Vagina (tissue), 2 donors: ENCODE results near the gene SLCO6A1. TPM values are rescaled to one million over a fixed set of nuclear protein-coding genes. Genes with fewer than 3 reads are reported as not detected.

Source experiments
- DNase-seq, 2 donors: peaks; one replicate each; pipeline ENCODE4 v3.0.0-alpha.2; 2017; ENCODE audit errors: extremely low spot score in 2 of 2
- H3K27ac ChIP-seq: fragments of 200-600 bp; sonication (generic); one replicate; pipeline ENCODE4 v1.5.1; 2019
- H3K27me3 ChIP-seq: fragments of 200-600 bp; sonication (generic); one replicate; pipeline ENCODE4 v1.5.1; 2019
- H3K36me3 ChIP-seq, 2 donors: fragments of 200-600 bp; sonication (generic); one replicate each; pipeline ENCODE4 v1.5.1; 2017 to 2019
- H3K4me1 ChIP-seq: fragments of 200-600 bp; sonication (generic); one replicate; pipeline ENCODE4 v1.5.1; 2019
- H3K4me3 ChIP-seq, 2 donors: fragments of 200-600 bp; sonication (generic); 1 replicate in 1 of 2; 2 replicates in 1 of 2; pipeline ENCODE4 v1.5.1; 2016 to 2019
- H3K9me3 ChIP-seq: fragments of 200-600 bp; sonication (generic); one replicate; pipeline ENCODE4 v1.5.1; 2019
- POLR2A ChIP-seq, 2 donors: fragments of 450-650 bp; IDR thresholded peaks; one replicate each; pipeline ENCODE4 v1.6.1; 2017; ENCODE audit warnings: antibody characterized with exemption in 2 of 2, mild to moderate bottlenecking in 2 of 2, moderate library complexity in 2 of 2
- POLR2AphosphoS5 ChIP-seq, 2 donors: sonication (generic); formaldehyde crosslinking; IDR thresholded peaks; one replicate each; pipeline ENCODE4 v1.9.0; 2017; ENCODE audit warnings: antibody characterized with exemption in 2 of 2, mild to moderate bottlenecking in 2 of 2, low read depth in 1 of 2; ENCODE audit not compliant: insufficient read depth in 1 of 2
- intact Hi-C: fragments of 100-400 bp; cut with DNase I; formaldehyde crosslinking; loops from one replicate; pipeline ENCODE4 v1.15.1; 2023
- total RNA-seq: library from RNA; depleted of rRNA; stranded (reverse); fragments of >200 nt; gene quantifications from one replicate; pipeline ENCODE4 v1.2.3, GENCODE V29; 2016
- TF ChIP-seq, protein P1 (sequence below), 3 experiments: fragments of 450-650 bp in 2 of 3; fragments of 200-600 bp in 1 of 3; sonication (generic) in 1 of 3; IDR thresholded peaks; one replicate each; pipeline ENCODE4 v1.5.1; 2017 to 2019; ENCODE audit warnings: antibody characterized with exemption in 3 of 3, mild to moderate bottlenecking in 2 of 3, moderate library complexity in 2 of 3

Gene SLCO6A1
- total RNA-seq, 1 donor from 2014 or later = not detected

DNA sequence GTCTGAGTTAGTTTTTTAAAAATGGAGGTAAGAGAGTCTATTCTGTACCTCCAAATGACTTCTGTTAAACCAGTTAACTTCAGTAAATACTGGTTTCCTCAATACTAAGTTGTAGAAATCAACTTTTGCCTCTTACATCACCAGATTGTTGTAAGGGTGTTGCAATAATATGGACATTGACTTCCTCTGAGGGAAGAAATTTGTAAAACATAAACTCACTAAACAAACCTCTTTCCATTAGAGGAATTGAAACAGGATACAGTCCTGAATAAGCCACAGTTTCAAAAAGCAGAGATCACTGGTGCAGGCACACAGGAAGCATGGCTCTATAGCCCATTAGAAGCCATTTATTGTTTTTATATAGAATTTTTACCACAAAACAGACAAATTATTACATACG, 32.7 kb upstream of the SLCO6A1 start:
- Histone ChIP-seq H3K27ac (no peak overlapping the region), H3K4me3 (no peak overlapping the region), H3K9me3 (no peaks in the 10 kb centered on the region), H3K36me3 (no peaks in the 10 kb centered on the region), H3K4me1 (no peaks in the 10 kb centered on the region), H3K27me3 (no peaks in the 10 kb centered on the region)
- no peak for TF ChIP-seq POLR2A (IDR thresholded peaks at IDR 0.05)
- TF ChIP-seq, protein P1, sequence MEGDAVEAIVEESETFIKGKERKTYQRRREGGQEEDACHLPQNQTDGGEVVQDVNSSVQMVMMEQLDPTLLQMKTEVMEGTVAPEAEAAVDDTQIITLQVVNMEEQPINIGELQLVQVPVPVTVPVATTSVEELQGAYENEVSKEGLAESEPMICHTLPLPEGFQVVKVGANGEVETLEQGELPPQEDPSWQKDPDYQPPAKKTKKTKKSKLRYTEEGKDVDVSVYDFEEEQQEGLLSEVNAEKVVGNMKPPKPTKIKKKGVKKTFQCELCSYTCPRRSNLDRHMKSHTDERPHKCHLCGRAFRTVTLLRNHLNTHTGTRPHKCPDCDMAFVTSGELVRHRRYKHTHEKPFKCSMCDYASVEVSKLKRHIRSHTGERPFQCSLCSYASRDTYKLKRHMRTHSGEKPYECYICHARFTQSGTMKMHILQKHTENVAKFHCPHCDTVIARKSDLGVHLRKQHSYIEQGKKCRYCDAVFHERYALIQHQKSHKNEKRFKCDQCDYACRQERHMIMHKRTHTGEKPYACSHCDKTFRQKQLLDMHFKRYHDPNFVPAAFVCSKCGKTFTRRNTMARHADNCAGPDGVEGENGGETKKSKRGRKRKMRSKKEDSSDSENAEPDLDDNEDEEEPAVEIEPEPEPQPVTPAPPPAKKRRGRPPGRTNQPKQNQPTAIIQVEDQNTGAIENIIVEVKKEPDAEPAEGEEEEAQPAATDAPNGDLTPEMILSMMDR (IDR thresholded peaks at IDR 0.05) = no peak
- no peak for TF ChIP-seq POLR2AphosphoS5 (IDR thresholded peaks at IDR 0.05; ENCODE audit: insufficient read depth in 1 of 2, low read depth in 1 of 2)
- intact Hi-C loops = no loop called here
- no peak for DNase-seq

DNA sequence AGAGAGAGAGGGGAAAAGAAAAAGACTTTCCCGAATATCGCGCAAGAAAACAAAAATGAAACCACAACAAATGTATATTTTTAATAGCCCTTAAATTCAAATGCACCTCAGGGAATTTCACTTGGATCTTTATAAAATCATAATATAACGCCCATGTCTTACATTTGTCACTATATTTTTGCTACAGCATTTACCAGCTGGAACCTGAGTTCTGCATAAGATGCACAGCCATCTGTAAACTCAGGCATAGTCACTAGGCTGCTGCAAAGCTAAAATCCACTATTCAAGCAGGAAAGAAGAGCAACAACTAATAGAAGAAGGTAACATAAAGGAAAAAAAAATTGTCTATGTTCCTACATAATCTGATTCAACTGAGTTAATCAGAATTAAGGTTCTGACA, 30.6 kb upstream of the SLCO6A1 start:
- H3K27me3 ChIP-seq = no peaks in the 10 kb centered on the region
- intact Hi-C loops = no loop called here
- H3K4me3 ChIP-seq = no peak overlapping the region
- H3K36me3 ChIP-seq = no peaks in the 10 kb centered on the region
- H3K27ac ChIP-seq = no peak overlapping the region
- no peak for DNase-seq
- no peaks in the 10 kb centered on the region for H3K4me1 ChIP-seq
- TF ChIP-seq, protein P1 (IDR thresholded peaks at IDR 0.05) = no peak
- no peak for TF ChIP-seq POLR2AphosphoS5 (IDR thresholded peaks at IDR 0.05; ENCODE audit: insufficient read depth in 1 of 2, low read depth in 1 of 2)
- TF ChIP-seq POLR2A (IDR thresholded peaks at IDR 0.05) = no peak
- no peaks in the 10 kb centered on the region for H3K9me3 ChIP-seq

DNA sequence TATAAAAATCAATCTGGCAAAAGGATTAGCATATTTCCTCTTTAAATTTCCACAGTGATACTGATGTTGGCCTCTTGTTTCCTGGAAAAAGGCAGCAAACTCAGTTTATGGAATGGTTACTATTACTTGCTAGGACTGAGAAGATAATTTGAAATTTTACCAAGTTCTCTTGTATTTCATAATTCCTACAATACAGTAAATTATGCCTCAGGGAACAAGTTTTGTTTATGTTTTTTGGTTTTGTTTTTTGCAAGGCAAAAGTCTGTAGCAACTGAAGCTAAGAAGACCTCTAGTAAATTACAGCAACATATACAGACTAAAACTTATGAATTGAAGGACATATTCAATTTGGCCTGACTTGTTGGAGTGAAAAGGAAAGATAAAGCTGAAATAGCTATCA, 30.2 kb upstream of the SLCO6A1 start:
- Histone ChIP-seq H3K9me3 (no peaks in the 10 kb centered on the region), H3K27me3 (no peaks in the 10 kb centered on the region), H3K27ac (no peak overlapping the region), H3K36me3 (no peaks in the 10 kb centered on the region), H3K4me3 (no peak overlapping the region), H3K4me1 (no peaks in the 10 kb centered on the region)
- DNase-seq = no peak
- TF ChIP-seq POLR2AphosphoS5 (IDR thresholded peaks at IDR 0.05; ENCODE audit: insufficient read depth in 1 of 2, low read depth in 1 of 2) (no peak), POLR2A (IDR thresholded peaks at IDR 0.05) (no peak)
- TF ChIP-seq, protein P1 (IDR thresholded peaks at IDR 0.05) = no peak
- intact Hi-C loops = no loop called here

DNA sequence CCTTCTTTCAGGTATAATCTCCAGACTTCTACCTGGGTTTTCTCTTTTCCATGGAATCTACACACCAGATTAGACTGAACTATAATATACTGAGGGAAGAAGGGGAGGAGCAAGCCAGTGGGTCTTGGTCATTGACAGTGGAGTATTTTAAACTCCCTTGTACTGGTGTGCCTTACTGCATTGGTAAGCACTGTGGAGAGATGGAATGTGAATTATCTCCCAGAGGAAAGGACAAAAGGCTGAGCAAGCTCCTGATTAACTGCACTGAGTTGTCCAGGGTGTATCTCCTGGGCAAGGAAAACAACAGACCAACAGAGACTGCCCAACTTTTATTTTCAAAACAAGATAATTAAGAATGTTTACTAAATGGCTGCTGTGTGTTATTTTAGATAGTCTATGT, 29.8 kb upstream of the SLCO6A1 start:
- Histone ChIP-seq H3K27me3 (no peaks in the 10 kb centered on the region), H3K4me3 (no peak overlapping the region), H3K4me1 (no peaks in the 10 kb centered on the region), H3K9me3 (no peaks in the 10 kb centered on the region), H3K27ac (no peak overlapping the region), H3K36me3 (no peaks in the 10 kb centered on the region)
- DNase-seq = no peak
- intact Hi-C loops = no loop called here
- no peak for TF ChIP-seq POLR2A (IDR thresholded peaks at IDR 0.05)
- no peak for TF ChIP-seq POLR2AphosphoS5 (IDR thresholded peaks at IDR 0.05; ENCODE audit: insufficient read depth in 1 of 2, low read depth in 1 of 2)
- TF ChIP-seq, protein P1 (IDR thresholded peaks at IDR 0.05) = no peak

DNA sequence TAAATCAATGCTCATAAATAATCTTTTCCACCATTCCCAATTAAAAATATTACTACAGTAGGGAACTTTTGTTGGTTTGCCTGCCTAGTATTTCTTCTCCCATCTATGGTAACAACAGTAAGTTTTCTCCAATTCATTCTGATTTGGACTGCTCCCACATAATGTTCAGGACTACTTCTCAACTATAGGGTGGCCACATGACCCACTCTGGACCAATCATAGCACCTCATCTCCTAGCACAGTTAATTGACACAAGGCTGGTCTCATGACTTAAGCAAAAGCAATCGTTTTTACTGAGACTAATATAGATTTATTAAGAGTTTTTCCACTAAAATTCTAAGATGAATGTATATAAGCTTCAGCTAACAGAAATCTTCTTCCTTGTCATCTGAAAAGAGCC, 28.7 kb upstream of the SLCO6A1 start:
- no peak for DNase-seq
- Histone ChIP-seq H3K9me3 (no peaks in the 10 kb centered on the region), H3K4me1 (no peaks in the 10 kb centered on the region), H3K36me3 (no peaks in the 10 kb centered on the region), H3K27ac (no peak overlapping the region), H3K4me3 (no peak overlapping the region), H3K27me3 (no peaks in the 10 kb centered on the region)
- intact Hi-C loops = no loop called here
- no peak for TF ChIP-seq POLR2AphosphoS5 (IDR thresholded peaks at IDR 0.05; ENCODE audit: insufficient read depth in 1 of 2, low read depth in 1 of 2)
- no peak for TF ChIP-seq POLR2A (IDR thresholded peaks at IDR 0.05)
- TF ChIP-seq, protein P1 (IDR thresholded peaks at IDR 0.05) = no peak
